ENCODE data around the gene SEMA6A. TPM values are rescaled to one million over a fixed set of nuclear protein-coding genes. Genes with fewer than 3 reads are reported as not detected.

SEMA6A gene
- polyA plus RNA-seq, 1 of the 3 experiments (the other 2 are of a cell fraction): 0.18 TPM

GRCh38 chr5:116406306-116407041 lies 168.1 kb downstream of the SEMA6A start:
- no peaks in the 10 kb centered on the region for H4K20me1 ChIP-seq (ENCODE audit: insufficient read depth)
- TF ChIP-seq TAF1 (IDR thresholded peaks at IDR 0.05; ENCODE audit: borderline replicate concordance, low read depth, low read length) (no peak), EP300 (IDR thresholded peaks at IDR 0.05; ENCODE audit: borderline replicate concordance in 1 of 2, low read depth in 1 of 2, low read length in 1 of 2) (no peak), MAX (IDR thresholded peaks at IDR 0.05; ENCODE audit: low read depth) (no peak), FOXM1 (IDR thresholded peaks at IDR 0.05; ENCODE audit: low read depth) (no peak), POLR2AphosphoS5 (IDR thresholded peaks at IDR 0.05; ENCODE audit: low read depth, low read length) (no peak), SIN3A (IDR thresholded peaks at IDR 0.05; ENCODE audit: borderline replicate concordance, low read depth, low read length) (no peak), PBX3 (IDR thresholded peaks at IDR 0.05) (no peak), MEF2A (IDR thresholded peaks at IDR 0.05; ENCODE audit: borderline replicate concordance, low read depth) (no peak), NFIC (IDR thresholded peaks at IDR 0.05; ENCODE audit: borderline replicate concordance) (no peak), GABPA (IDR thresholded peaks at IDR 0.05; ENCODE audit: low read depth) (no peak), TCF12 (IDR thresholded peaks at IDR 0.05) (no peak), ELF1 (IDR thresholded peaks at IDR 0.05) (no peak), RAD21 (IDR thresholded peaks at IDR 0.05; ENCODE audit: low read length) (no peak), USF2 (IDR thresholded peaks at IDR 0.05; ENCODE audit: borderline replicate concordance, low read depth, low read length) (no peak), RXRA (IDR thresholded peaks at IDR 0.05; ENCODE audit: borderline replicate concordance, low read depth) (no peak), RFX5 (IDR thresholded peaks at IDR 0.05; ENCODE audit: low read length) (no peak), EZH2phosphoT487 (IDR thresholded peaks at IDR 0.05; ENCODE audit: borderline replicate concordance, low read depth) (no peak)
- TF ChIP-seq, protein P1, sequence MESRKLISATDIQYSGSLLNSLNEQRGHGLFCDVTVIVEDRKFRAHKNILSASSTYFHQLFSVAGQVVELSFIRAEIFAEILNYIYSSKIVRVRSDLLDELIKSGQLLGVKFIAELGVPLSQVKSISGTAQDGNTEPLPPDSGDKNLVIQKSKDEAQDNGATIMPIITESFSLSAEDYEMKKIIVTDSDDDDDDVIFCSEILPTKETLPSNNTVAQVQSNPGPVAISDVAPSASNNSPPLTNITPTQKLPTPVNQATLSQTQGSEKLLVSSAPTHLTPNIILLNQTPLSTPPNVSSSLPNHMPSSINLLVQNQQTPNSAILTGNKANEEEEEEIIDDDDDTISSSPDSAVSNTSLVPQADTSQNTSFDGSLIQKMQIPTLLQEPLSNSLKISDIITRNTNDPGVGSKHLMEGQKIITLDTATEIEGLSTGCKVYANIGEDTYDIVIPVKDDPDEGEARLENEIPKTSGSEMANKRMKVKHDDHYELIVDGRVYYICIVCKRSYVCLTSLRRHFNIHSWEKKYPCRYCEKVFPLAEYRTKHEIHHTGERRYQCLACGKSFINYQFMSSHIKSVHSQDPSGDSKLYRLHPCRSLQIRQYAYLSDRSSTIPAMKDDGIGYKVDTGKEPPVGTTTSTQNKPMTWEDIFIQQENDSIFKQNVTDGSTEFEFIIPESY (IDR thresholded peaks at IDR 0.05; ENCODE audit: borderline replicate concordance, low read depth): no peak
- no peaks in the 10 kb centered on the region for H3K27me3 ChIP-seq (ENCODE audit: insufficient read depth)
- ChIA-PET POLR2A (no interaction called here), CTCF (interaction anchor here (0.7 to 3.2 kb wide), 2 partner anchors 269 to 1166 kb away, joined by 4 to 9 read pairs; no protein-coding TSS in a partner anchor)
- H3K9ac ChIP-seq: no peak overlapping the region
- no peaks in the 10 kb centered on the region for H3K9me2 ChIP-seq
- H3K79me2 ChIP-seq (ENCODE audit: insufficient read depth): no peaks in the 10 kb centered on the region
- WGBS (ENCODE audit: low lambda C conversion rate): 65% methylated on average over 7 of the region's 7 CpGs
- no peak overlapping the region for H3K4me3 ChIP-seq (ENCODE audit: low read depth in 2 of 2, low read length in 1 of 2)
- no peak overlapping the region for H3K27ac ChIP-seq (ENCODE audit: low read depth in 2 of 2, low read length in 1 of 2)
- no peaks in the 10 kb centered on the region for H3K9me3 ChIP-seq
- no peak overlapping the region for H2AFZ ChIP-seq (ENCODE audit: low read depth)
- H3F3A ChIP-seq (replicated peaks; ENCODE audit: insufficient read depth): no peaks in the 10 kb centered on the region
- DNase-seq: no peak
- no peak overlapping the region for H3K4me2 ChIP-seq
- H3K4me1 ChIP-seq (ENCODE audit: control insufficient read depth in 1 of 2, insufficient read depth in 2 of 2, low read depth in 1 of 2, low read length in 1 of 2): no peaks in the 10 kb centered on the region; a peak in 1 of 4 replicates
- no peaks in the 10 kb centered on the region for H3K36me3 ChIP-seq (replicated peaks in 1 of 2; ENCODE audit: control insufficient read depth in 1 of 2, insufficient read depth in 2 of 2, low read length in 1 of 2)
